ENCODE results near the gene AUNIP.
A peak's percentile ranks its signal among the peaks of the same experiment; 100 is the strongest.

AUNIP gene

DNA sequence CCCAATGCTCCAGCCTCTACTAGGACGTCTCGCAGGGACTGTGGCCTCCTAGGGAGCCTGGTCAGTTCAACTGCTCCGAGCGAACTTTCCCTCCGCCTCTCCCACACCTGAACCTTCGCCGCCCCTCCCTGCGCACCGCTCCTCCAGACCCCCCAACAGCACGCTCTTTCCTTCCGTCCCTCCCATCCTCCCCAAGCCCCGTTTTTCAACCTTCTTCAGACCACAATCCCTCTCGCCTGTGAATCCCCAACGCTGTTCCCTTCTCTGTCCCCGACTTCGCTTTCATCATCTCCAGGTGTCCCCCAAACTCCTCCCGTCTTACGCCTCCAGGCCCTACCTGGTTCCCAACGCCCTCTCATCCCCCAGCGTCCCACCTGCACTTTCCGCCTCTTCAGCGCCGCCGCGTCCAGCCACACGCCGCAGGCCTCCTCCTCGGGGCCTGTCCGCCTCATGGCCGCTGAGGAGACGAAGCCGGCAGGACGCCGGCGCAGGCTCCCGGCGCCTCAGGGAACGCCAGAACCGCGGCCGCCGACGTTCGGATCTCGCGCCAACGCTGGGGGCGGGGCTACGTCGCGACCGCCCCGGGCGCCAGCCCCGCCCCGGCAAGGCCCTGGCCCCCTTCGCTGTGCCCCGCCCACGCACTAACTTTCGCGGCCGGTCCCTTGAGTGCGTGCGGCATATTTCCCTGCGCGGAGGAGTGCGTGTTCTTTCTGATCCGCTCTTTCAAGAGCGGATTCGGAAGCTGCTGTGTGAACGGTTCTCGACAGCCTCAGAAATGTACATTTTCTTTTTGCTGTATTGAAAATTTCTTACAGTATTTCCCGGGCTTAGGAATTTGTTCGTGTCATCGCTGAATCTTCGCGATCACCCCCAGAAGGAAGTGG lies at the start of gene AUNIP:
Gene AUNIP, minus strand, starts transcription at position 552 of the 884 bp plus-strand sequence. Its CDS starts 100 bp downstream, at position 452.
- Histone ChIP-seq H3K4me3 (ENCODE audit: low read depth, low read length) (peak within 1 kb of the TSS; percentile 74), H3K9me3 (ENCODE audit: control insufficient read depth, low read length) (no peaks in the 10 kb centered on the region), H3K4me1 (peaks cover 3% of the 10 kb centered on the region), H3K4me2 (ENCODE audit: low read length) (peak within 1 kb of the TSS; percentile 79), H3K9ac (peak within 1 kb of the TSS; percentile 11), H2AFZ (peak within 1 kb of the TSS; percentile 78), H3K27me3 (ENCODE audit: control insufficient read depth, insufficient read depth, low read length) (no peaks in the 10 kb centered on the region), H3K79me2 (no peaks in the 10 kb centered on the region), H3K27ac (peak within 1 kb of the TSS; percentile 49), H3K36me3 (ENCODE audit: control insufficient read depth, insufficient read depth, low read length) (no peaks in the 10 kb centered on the region)
- TF ChIP-seq CTCF (IDR thresholded peaks at IDR 0.05): no peak

- Histone ChIP-seq H3K27ac (no peak overlapping the region), H3K79me2 (no peaks in the 10 kb centered on the region), H3K4me2 (ENCODE audit: low read length) (no peak overlapping the region), H3K4me3 (ENCODE audit: low read depth, low read length) (no peak overlapping the region), H3K27me3 (ENCODE audit: control insufficient read depth, insufficient read depth, low read length) (no peaks in the 10 kb centered on the region), H2AFZ (no peak overlapping the region), H3K9ac (no peak overlapping the region), H3K36me3 (ENCODE audit: control insufficient read depth, insufficient read depth, low read length) (no peaks in the 10 kb centered on the region), H3K9me3 (ENCODE audit: control insufficient read depth, low read length) (no peaks in the 10 kb centered on the region), H3K4me1 (no peaks in the 10 kb centered on the region)
- no peak for TF ChIP-seq CTCF (IDR thresholded peaks at IDR 0.05)
Measured at GRCh38 chr1:25909040-25909439, 49.8 kb upstream of the AUNIP start.

GRCh38 chr1:25908161-25908560 lies 48.9 kb upstream of the AUNIP start:
- no peaks in the 10 kb centered on the region for H3K4me1 ChIP-seq
- H3K9ac ChIP-seq: no peak overlapping the region
- TF ChIP-seq CTCF (IDR thresholded peaks at IDR 0.05): no peak
- no peaks in the 10 kb centered on the region for H3K79me2 ChIP-seq
- H3K4me3 ChIP-seq (ENCODE audit: low read depth, low read length): no peak overlapping the region
- no peak overlapping the region for H3K27ac ChIP-seq
- no peaks in the 10 kb centered on the region for H3K27me3 ChIP-seq (ENCODE audit: control insufficient read depth, insufficient read depth, low read length)
- H3K9me3 ChIP-seq (ENCODE audit: control insufficient read depth, low read length): no peaks in the 10 kb centered on the region
- H3K4me2 ChIP-seq (ENCODE audit: low read length): no peak overlapping the region
- no peak overlapping the region for H2AFZ ChIP-seq
- no peaks in the 10 kb centered on the region for H3K36me3 ChIP-seq (ENCODE audit: control insufficient read depth, insufficient read depth, low read length)

DNA sequence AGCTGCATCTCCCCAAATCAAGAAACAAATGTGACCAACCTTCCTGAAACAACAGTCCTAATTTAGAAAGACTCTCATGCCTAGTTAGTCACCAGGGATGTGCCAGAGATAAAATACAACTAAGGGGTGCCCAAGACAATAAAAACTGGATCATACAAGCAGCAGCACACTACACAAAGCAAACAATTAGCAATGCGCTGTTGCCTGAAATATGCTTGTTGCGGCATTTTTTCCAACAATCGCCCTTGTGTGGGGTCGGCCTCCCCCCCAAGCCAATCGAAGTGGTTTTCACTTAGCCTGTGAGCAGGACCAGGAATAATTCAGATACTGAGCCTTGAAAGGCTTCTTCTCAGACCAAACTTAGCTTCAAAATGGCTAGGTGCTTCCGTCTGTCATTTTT lies 48.3 kb upstream of the AUNIP start:
- H3K4me2 ChIP-seq (ENCODE audit: low read length): no peak overlapping the region
- H3K9me3 ChIP-seq (ENCODE audit: control insufficient read depth, low read length): no peaks in the 10 kb centered on the region
- no peak for TF ChIP-seq CTCF (IDR thresholded peaks at IDR 0.05)
- no peaks in the 10 kb centered on the region for H3K27me3 ChIP-seq (ENCODE audit: control insufficient read depth, insufficient read depth, low read length)
- H3K9ac ChIP-seq: no peak overlapping the region
- H3K4me3 ChIP-seq (ENCODE audit: low read depth, low read length): no peak overlapping the region
- no peak overlapping the region for H3K27ac ChIP-seq
- no peaks in the 10 kb centered on the region for H3K4me1 ChIP-seq
- no peaks in the 10 kb centered on the region for H3K79me2 ChIP-seq
- H3K36me3 ChIP-seq (ENCODE audit: control insufficient read depth, insufficient read depth, low read length): no peaks in the 10 kb centered on the region
- no peak overlapping the region for H2AFZ ChIP-seq

All from parathyroid adenoma (tissue), 2 donors.